HepG2 (cell line): Measurements from ENCODE around the gene RPTOR. TPM values are rescaled to one million over a fixed set of nuclear protein-coding genes. Genes with fewer than 3 reads are reported as not detected.

Experiments
- ATAC-seq: fragments of 200-7000 bp; cut with Tn5 transposase; 3 replicates; pipeline ENCODE4 v1.9.1; 2020; ENCODE audit warnings: mild to moderate bottlenecking, moderate library complexity
- BruUV-seq: library from RNA; stranded (reverse); fragments of 400-500 nt; replicated peaks from 2 replicates; lab custom pipeline; 2021; lab: Mats Ljungman, UMichigan
- CTCF ChIA-PET: fragments of 300-600 bp; formaldehyde crosslinking; extraction: SDS; loops from one replicate; lab custom pipeline; 2021; ENCODE audit warnings: low total read pairs, inconsistent platforms, low intra/inter-chr PET ratio; lab: Yijun Ruan, JAX
- POLR2A ChIA-PET: fragments of 350-600 bp; sonication (Branson Sonifier 250); formaldehyde crosslinking; loops from one replicate; lab custom pipeline; 2020; ENCODE audit warnings: antibody characterized with exemption, inconsistent platforms; lab: Yijun Ruan, JAX
- DNase-seq: peaks from one replicate; pipeline ENCODE4 v3.0.0-alpha.2; 2015; ENCODE audit warnings: low spot score
- FAIRE-seq: peaks from 3 replicates; lab custom pipeline; 2011; peaks lifted over from hg19 to GRCh38; lab: Jason Lieb, UNC
- H2AFZ ChIP-seq: one replicate; pipeline ENCODE4 v1.6.1; 2011; ENCODE audit warnings: low read length, inconsistent platforms
- H3K27ac ChIP-seq: fragments of 300-600 bp; 3 replicates; pipeline ENCODE4 v1.8.0; 2011; ENCODE audit warnings: mixed run types, mild to moderate bottlenecking, mixed read lengths, low read length, inconsistent platforms; ENCODE audit not compliant: insufficient read depth; ENCODE audit errors: extremely low read length
- H3K27me3 ChIP-seq, 2 experiments: fragments of 200-600 bp in 1 of 2; 2 replicates in 1 of 2; 3 replicates in 1 of 2; pipeline versions ENCODE4 v1.6.0 to v1.8.0; 2011; ENCODE audit warnings: low read length in 2 of 2, mild to moderate bottlenecking in 2 of 2, moderate library complexity in 2 of 2, inconsistent platforms in 1 of 2; ENCODE audit not compliant: insufficient read depth in 2 of 2, control insufficient read depth in 1 of 2
- H3K36me3 ChIP-seq, 2 experiments: fragments of 200-600 bp in 1 of 2; replicated peaks in 1 of 2; 2 replicates in 1 of 2; 3 replicates in 1 of 2; pipeline versions ENCODE4 v1.5.1 to v1.8.0; 2011; ENCODE audit warnings: low read length in 2 of 2, inconsistent platforms in 1 of 2; ENCODE audit not compliant: insufficient read depth in 2 of 2, control insufficient read depth in 1 of 2
- H3K4me1 ChIP-seq: 2 replicates; pipeline ENCODE4 v1.5.1; 2012; ENCODE audit warnings: low read length, inconsistent platforms; ENCODE audit not compliant: insufficient read depth
- H3K4me2 ChIP-seq: 2 replicates; pipeline ENCODE4 v1.6.0; 2011; ENCODE audit warnings: low read depth, low read length, inconsistent platforms
- H3K4me3 ChIP-seq, 3 experiments: fragments of 200-600 bp in 1 of 3; sonication (generic), shearing (Covaris generic) in 1 of 3; replicated peaks in 1 of 3; 2 replicates each; pipeline ENCODE4 v1.5.1; 2011 to 2016; ENCODE audit warnings: low read length in 3 of 3, inconsistent platforms in 2 of 3, low read depth in 2 of 3, mild to moderate bottlenecking in 2 of 3, control low read depth in 1 of 3, mixed read lengths in 1 of 3; ENCODE audit not compliant: insufficient read depth in 1 of 3
- H3K79me2 ChIP-seq: one replicate; pipeline ENCODE4 v1.6.1; 2011; ENCODE audit warnings: low read length, inconsistent platforms; ENCODE audit not compliant: insufficient read depth
- H3K9ac ChIP-seq: 2 replicates; pipeline ENCODE4 v1.6.0; 2011; ENCODE audit warnings: mild to moderate bottlenecking, low read depth, low read length, inconsistent platforms; ENCODE audit not compliant: insufficient read depth
- H3K9me3 ChIP-seq: 2 replicates; pipeline ENCODE4 v1.5.1; 2012; ENCODE audit warnings: mild to moderate bottlenecking, low read length
- H4K20me1 ChIP-seq: 2 replicates; pipeline ENCODE4 v1.6.0; 2011; ENCODE audit warnings: inconsistent platforms, mild to moderate bottlenecking, low read length, moderate library complexity; ENCODE audit not compliant: insufficient read depth
- AFF4 ChIP-seq: sonication (generic); formaldehyde crosslinking; IDR thresholded peaks from 2 replicates; pipeline ENCODE4 v1.4.0; 2020; ENCODE audit warnings: missing genetic modification reagents
- MED1 ChIP-seq: sonication (generic); formaldehyde crosslinking; IDR thresholded peaks from 2 replicates; pipeline ENCODE4 v1.4.0; 2020; ENCODE audit warnings: missing genetic modification reagents
- NFE2 ChIP-seq: sonication (generic); formaldehyde crosslinking; IDR thresholded peaks from 2 replicates; pipeline ENCODE4 v1.4.0; 2020; ENCODE audit warnings: missing genetic modification reagents
- PCBP2 ChIP-seq: fragments of 200-400 bp; formaldehyde crosslinking; optimal IDR thresholded peaks from 2 replicates; pipeline ENCODE3; 2018; ENCODE audit warnings: low read length, low read depth; ENCODE audit not compliant: poor library complexity, severe bottlenecking
- RAD21 ChIP-seq: fragments of 450-650 bp; formaldehyde crosslinking; IDR thresholded peaks from 2 replicates; pipeline ENCODE4 v1.5.0; 2020; ENCODE audit warnings: mild to moderate bottlenecking
- SP5 ChIP-seq: IDR thresholded peaks from 2 replicates; pipeline ENCODE4 v1.6.1; 2016; ENCODE audit warnings: low read depth, borderline replicate concordance
- THAP11 ChIP-seq: IDR thresholded peaks from 2 replicates; pipeline ENCODE4 v1.6.1; 2016; ENCODE audit warnings: missing biosample characterization, missing genetic modification reagents
- ZBTB33 ChIP-seq: sonication (generic); formaldehyde crosslinking; IDR thresholded peaks from 2 replicates; pipeline ENCODE4 v1.4.0; 2020; ENCODE audit warnings: missing genetic modification reagents
- ZNF24 ChIP-seq: fragments of 450-650 bp; IDR thresholded peaks from 2 replicates; pipeline ENCODE4 v1.6.1; 2017; ENCODE audit warnings: antibody characterized with exemption, mild to moderate bottlenecking
- ZNF496 ChIP-seq: sonication (generic); formaldehyde crosslinking; IDR thresholded peaks from 2 replicates; pipeline ENCODE4 v1.8.1; 2023; ENCODE audit warnings: mild to moderate bottlenecking, moderate library complexity, missing genetic modification reagents; ENCODE audit not compliant: insufficient replicate concordance
- ZNF572 ChIP-seq: sonication (generic); formaldehyde crosslinking; IDR thresholded peaks from 2 replicates; pipeline ENCODE4 v1.5.1; 2020; ENCODE audit warnings: mild to moderate bottlenecking, missing genetic modification reagents
- ZNF776 ChIP-seq: sonication (generic); formaldehyde crosslinking; IDR thresholded peaks from 2 replicates; pipeline ENCODE4 v1.4.0; 2020; ENCODE audit warnings: mild to moderate bottlenecking, missing genetic modification reagents
- WGBS: methylation state at CpG from one replicate; pipeline ENCODE4 v1.1.6; 2017; ENCODE audit warnings: low lambda C conversion rate; 5-methylcytosine and 5-hydroxymethylcytosine counted together
- in situ Hi-C: cut with HindIII; loops from 2 replicates; pipeline ENCODE4 v1.10.0; 2017; ENCODE audit warnings: low pct_unique_long_range_greater_than_20kb; ENCODE audit not compliant: extremely low pct_ligation_motif_present
- intact Hi-C: fragments of 100-400 bp; cut with micrococcal nuclease; formaldehyde crosslinking; loops from one replicate; pipeline ENCODE4 v1.10.0; 2022; ENCODE audit not compliant: unreplicated experiment
- polyA plus RNA-seq, 8 experiments: library from polyadenylated mRNA; depleted of rRNA in 3 of 8; stranded (reverse) in 7 of 8; unstranded in 1 of 8; fragments of >200 nt; fragmentation: Illumina TruSeq in 4 of 8; extraction: Trizol in 4 of 8; gene quantifications; 2 replicates each; pipeline versions ENCODE4 v1.2.1 to v1.2.3, GENCODE V29; 2011 to 2016; ENCODE audit warnings: low read depth in 4 of 8, missing spikeins in 1 of 8, mixed read lengths in 1 of 8; ENCODE audit not compliant: insufficient read depth in 1 of 8
- total RNA-seq, 5 experiments: library from RNA; depleted of rRNA; stranded (reverse); fragments of >200 nt; fragmentation: Illumina TruSeq; extraction: Trizol; gene quantifications; 2 replicates each; pipeline ENCODE4 v1.2.3, GENCODE V29; 2016; ENCODE audit warnings: low read depth in 1 of 5
- TF ChIP-seq, protein P1 (sequence below): sonication (generic); formaldehyde crosslinking; IDR thresholded peaks from 2 replicates; pipeline ENCODE4 v1.4.0; 2020; ENCODE audit warnings: missing genetic modification reagents, borderline replicate concordance
- TF ChIP-seq, protein P2 (sequence below): sonication (generic); formaldehyde crosslinking; conservative IDR thresholded peaks from 2 replicates; pipeline ENCODE4 v1.4.0; 2020; ENCODE audit warnings: missing genetic modification reagents

Gene RPTOR
- total and polyA plus RNA-seq, 2 of the 13 experiments (the other 11 are each of a cell fraction or from before 2014, with no cell fraction given), result 6.6 to 25.3 TPM

DNA sequence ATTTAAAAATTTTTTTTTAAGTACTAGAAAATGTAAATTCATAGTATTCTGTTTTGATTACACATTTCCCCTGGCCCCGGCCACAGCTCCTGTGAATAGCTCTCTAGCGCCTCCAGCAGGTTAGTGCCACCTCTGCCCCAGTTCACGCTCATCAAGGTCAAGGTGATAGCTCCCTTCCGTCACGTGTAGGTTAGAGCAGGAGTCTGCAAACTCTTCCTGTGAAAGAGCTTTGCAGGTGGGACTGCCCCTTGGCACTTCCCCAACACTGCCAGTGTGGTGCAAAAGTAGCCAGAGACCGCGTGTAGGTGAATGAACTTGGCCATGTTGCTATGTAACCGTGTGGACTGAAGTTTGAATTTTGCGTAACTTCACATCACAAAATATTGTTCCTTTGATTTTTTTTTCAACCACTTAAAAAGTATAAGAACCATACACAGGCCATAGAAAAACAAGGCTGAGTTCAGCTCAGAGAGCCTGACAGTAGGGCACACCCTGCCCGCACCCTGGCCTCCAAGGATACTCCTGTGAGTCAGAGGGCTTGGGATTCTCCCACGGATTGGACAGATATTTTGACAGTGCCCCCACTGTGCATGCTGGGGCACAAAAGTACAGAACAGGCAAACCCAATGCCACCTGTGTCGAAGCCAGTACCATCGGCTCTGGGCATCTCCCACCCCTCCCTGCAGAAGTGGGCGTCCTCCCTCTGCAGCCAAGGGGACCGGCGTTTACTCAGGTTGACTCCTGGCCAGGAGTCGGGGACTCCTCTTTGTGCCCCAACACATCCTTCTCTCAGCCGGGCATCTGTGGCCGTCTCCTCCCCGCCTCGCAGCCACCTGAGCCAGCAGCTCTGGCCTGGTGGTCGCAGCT is 355.0 kb downstream of the RPTOR start:
- Histone ChIP-seq H3K4me2 (no peak overlapping the region), H3K9ac (no peak overlapping the region), H4K20me1 (no peaks in the 10 kb centered on the region), H3K79me2 (no peaks in the 10 kb centered on the region), H3K27me3 (no peaks in the 10 kb centered on the region), H3K27ac (no peak overlapping the region), H3K36me3 (peaks cover 27 to 63% of the 10 kb centered on the region in 2 experiments), H3K4me1 (no peaks in the 10 kb centered on the region), H3K4me3 (no peak overlapping the region), H2AFZ (no peak overlapping the region), H3K9me3 (no peaks in the 10 kb centered on the region)
- in situ Hi-C loops, result no loop called here
- TSS peak; percentile 22 for BruUV-seq
- intact Hi-C loops, result no loop called here
- ChIA-PET POLR2A (no interaction called here), CTCF (no interaction called here)
- WGBS, result 91% methylated on average over 20 of the region's 22 CpGs
- peak; percentile 56 for FAIRE-seq
- no peak for ATAC-seq
- peak; percentile 29 for DNase-seq
- no peak for TF ChIP-seq SP5 (CRISPR knock-in tag)
- TF ChIP-seq MED1 (CRISPR knock-in tag), result no peak
- peak; percentile 99 for TF ChIP-seq ZBTB33 (CRISPR knock-in tag)
- no peak for TF ChIP-seq AFF4
- TF ChIP-seq NFE2 (CRISPR knock-in tag), result no peak
- no peak for TF ChIP-seq ZNF572
- no peak for TF ChIP-seq ZNF24
- TF ChIP-seq, protein P1, sequence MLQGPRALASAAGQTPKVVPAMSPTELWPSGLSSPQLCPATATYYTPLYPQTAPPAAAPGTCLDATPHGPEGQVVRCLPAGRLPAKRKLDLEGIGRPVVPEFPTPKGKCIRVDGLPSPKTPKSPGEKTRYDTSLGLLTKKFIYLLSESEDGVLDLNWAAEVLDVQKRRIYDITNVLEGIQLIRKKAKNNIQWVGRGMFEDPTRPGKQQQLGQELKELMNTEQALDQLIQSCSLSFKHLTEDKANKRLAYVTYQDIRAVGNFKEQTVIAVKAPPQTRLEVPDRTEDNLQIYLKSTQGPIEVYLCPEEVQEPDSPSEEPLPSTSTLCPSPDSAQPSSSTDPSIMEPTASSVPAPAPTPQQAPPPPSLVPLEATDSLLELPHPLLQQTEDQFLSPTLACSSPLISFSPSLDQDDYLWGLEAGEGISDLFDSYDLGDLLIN (CRISPR knock-in tag), result no peak
- no peak for TF ChIP-seq ZNF496 (CRISPR knock-in tag)
- TF ChIP-seq ZNF776 (CRISPR knock-in tag), result no peak
- no peak for TF ChIP-seq THAP11 (CRISPR knock-in tag)
- peak; percentile 19; the same call in 1 of the 2 replicates for TF ChIP-seq RAD21 (CRISPR knock-in tag)
- TF ChIP-seq, protein P2, sequence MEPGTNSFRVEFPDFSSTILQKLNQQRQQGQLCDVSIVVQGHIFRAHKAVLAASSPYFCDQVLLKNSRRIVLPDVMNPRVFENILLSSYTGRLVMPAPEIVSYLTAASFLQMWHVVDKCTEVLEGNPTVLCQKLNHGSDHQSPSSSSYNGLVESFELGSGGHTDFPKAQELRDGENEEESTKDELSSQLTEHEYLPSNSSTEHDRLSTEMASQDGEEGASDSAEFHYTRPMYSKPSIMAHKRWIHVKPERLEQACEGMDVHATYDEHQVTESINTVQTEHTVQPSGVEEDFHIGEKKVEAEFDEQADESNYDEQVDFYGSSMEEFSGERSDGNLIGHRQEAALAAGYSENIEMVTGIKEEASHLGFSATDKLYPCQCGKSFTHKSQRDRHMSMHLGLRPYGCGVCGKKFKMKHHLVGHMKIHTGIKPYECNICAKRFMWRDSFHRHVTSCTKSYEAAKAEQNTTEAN, result no peak
- no peak for TF ChIP-seq PCBP2
